GM20431 (cell line): ENCODE measurements around the gene NME5.
"Not testable (repeated sequence)": the region's sequence is repeated elsewhere in the genome, so short reads cannot be mapped to it uniquely, and the experiment has no call there.

Experiments
- in situ Hi-C: fragments of 300-500 bp; cut with MseI, MboI; formaldehyde crosslinking; loops from one replicate; pipeline ENCODE4 v1.15.0; 2020; ENCODE audit warnings: low sequenced_read_pairs; ENCODE audit not compliant: unreplicated experiment

The NME5 gene, protein sequence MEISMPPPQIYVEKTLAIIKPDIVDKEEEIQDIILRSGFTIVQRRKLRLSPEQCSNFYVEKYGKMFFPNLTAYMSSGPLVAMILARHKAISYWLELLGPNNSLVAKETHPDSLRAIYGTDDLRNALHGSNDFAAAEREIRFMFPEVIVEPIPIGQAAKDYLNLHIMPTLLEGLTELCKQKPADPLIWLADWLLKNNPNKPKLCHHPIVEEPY

DNA sequence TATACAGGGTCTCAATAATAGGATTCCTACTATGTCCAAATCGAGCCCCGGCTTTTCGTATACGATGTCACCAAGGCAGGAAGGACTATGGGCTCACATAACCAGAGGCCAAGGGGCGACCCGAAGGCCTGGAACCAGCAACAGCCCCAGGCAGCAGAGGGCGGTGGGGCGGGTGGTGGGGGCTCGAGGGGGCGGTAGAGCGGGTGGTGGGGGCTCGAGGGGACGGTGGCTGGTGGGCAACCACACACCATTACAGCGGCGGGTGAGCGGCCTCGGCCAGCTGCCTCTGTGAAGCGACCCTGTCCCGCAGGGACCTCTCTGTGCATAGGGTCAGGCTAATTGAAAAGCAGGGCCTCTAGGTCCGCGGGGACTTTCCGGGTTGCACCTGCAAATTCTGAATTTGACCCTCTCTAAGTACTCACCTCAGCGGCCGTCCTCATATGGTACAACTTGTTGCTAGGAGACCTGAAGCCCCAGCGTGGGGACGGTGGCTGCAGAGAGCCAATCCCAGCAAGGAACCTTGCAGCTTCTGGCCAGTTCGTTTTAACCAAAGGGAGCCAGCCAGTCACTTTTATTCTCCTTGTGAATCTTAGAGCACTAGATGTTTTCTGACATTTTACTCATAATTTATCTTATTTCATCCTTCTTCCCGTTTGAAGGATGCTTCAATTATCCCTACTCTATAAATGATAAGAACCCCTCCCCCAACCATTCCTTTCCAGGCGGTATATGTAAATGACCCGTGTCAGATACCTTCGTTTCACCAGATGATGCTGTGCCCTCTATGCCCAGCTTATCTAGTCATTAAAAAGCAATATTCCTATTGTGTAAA lies at the start of gene NME5:
Gene NME5, minus strand, starts transcription at position 480 of the 832 bp plus-strand sequence. CDS start 648 bp downstream, outside the sequence.
- in situ Hi-C loops, result loop anchor here (10.0 kb wide), 1 partner anchor 64 kb away; no protein-coding TSS in a partner anchor

DNA sequence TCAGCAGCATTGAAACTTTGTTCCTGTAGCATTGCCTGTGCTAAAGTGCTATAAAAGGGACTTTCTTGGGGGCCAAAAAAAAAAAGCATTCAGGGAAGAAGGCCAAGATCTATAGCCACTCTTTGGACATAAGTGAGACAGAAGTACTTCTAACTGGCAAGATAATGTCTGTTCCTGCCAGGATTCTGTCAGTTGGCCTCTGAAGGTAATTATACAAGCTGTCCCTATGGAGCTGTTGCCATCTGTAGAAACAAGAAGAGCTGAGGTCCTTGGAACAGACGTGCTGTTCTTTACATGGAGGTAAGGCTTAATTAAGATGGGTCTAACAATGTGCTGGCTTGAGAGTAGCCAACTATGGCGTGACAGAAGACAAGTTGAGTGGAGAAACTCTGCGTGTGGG lies 49.4 kb upstream of the NME5 start:
- in situ Hi-C loops, result no loop called here

DNA sequence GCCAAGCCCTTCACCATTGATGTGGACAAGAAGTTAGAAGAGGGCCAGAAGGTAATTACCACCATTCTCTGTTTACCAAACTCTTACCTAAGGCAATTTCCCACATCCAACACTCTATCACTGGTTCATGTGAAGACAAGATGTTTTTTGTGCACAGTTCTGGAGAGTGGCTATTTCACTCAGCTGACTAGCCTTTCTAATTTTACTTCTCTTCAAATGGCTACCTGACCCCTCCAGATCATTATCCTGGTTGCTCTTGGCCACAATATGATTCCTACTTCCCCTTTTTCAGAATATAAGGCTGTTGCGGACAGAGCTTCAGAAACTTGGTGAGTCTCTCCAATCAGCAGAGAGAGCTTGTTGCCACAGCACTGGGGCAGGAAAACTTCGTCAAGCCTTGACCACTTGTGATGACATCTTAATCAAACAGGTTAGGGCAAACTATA lies 46.8 kb upstream of the NME5 start:
- in situ Hi-C loops, result no loop called here

DNA sequence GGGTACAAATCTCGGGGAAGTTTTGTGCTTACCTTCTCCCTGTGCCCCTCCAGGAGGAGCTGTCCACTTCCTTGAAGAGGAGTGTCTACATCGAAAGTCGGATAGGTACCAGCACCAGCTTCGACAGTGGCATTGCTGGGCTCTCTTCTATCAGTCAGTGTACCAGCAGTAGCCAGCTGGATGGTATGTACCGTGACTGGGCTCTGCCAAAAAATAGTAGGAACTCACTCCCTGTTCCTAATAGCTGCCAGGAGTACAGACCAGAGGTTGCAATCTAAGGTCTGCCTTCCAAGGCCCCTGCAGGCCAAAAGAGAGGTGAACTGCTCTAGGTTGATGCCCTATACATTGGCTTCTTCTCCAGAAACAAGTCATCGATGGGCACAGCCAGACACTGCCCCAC lies 43.6 kb upstream of the NME5 start:
- in situ Hi-C loops, result no loop called here

DNA sequence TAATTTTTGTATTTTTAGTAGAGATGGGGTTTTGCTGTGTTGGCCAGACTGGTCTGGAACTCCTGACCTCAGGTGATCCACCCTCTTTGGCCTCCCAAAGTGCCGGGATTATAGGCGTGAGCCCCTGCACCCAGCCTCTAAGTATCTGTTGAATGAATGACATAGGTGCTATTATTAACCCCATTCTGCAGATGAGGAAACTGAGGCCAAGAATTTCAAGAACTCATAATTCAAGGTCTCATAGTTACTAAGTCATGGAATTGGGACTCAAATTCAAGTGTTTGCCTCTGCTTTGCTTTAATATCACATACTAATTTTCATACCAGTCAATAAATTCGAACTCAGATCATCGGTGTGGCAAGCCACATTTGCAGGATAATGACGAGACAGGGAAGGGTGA lies 41.6 kb upstream of the NME5 start:
- in situ Hi-C loops, result no loop called here

DNA sequence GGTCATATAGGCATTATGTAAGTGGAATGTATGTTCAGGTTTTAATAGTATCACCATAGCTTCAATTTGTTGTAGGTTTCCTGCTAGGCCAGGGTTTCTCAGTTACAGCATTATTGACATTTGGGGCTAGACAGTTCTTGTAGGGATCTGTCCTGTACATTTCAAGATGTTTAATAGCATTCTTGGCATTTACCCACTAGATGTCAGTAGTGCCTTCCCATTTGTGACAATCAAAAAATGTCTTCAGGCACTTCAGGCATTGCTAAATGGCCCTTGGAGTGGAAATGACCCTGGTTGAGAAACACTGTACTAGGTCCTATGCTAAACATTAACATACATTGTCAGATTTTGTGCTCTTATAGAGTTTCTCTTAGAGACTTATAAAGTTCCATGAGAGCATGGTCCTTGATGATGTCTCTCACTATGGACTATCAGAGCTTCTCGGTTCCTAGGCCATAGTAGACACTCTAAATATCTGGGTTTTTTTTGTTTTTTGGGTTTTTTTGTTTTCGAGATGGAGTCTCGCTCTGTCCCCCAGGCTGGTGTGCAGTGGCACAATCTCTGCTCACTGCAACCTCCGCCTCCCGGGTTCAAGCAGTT lies 41.1 kb upstream of the NME5 start:
- in situ Hi-C loops, result no loop called here

DNA sequence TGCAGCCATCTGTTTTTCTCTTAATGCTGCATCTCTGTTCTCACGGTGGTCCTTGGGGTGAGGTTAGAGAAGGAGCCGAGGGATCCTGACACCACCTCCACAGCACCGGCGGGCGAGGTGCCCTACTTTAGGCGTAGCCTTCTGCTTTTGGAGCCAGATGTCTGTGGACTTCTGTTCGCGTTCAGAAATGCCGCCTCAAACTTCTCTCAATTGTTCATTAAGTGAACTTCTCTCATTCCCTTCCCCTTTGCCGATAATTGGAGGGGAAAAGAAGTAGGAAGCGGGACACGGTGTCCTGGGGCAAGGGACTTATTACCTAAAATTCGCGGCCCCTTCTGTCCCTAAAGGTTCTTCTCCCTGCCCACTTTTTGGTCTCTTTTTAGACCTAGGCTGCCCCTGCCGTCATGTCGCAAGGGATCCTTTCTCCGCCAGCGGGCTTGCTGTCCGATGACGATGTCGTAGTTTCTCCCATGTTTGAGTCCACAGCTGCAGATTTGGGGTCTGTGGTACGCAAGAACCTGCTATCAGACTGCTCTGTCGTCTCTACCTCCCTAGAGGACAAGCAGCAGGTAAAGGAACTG lies 40.1 kb upstream of the NME5 start:
- in situ Hi-C loops, result no loop called here

DNA sequence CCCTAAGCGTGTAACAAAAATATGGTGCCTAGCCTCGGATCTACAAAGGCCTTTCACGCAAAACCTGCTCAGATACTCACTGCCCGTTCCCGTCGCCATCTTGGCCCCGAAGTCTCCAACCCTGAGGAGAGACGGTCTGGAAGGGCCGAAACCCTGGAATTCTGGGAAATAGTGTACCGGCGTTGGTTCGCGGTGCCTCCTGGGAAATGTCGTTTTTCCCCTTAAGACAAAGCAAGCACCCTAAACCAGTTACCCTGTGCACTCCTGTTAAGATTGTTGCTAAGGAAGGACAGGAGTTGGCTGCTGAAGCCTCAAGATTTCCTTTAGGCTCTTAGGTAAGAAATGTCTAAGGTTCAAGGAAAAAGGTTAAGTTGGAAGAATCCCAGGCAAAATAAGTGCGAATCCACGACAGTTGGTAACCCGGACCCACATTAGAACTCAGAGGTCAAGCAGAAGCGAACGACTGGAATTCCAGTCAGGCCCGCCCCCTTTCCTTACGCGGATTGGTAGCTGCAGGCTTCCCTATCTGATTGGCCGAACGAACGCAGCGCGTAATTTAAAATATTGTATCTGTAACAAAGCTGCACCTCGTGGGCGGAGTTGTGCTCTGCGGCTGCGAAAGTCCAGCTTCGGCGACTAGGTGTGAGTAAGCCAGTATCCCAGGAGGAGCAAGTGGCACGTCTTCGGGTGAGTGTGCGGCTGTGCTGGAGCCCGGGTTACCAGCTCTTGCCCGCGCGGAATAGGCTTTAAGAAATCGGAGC lies 39.5 kb upstream of the NME5 start, which contains the start of the genes BRD8 and KIF20A:
Gene BRD8, minus strand, starts transcription at position 115 of the 761 bp plus-strand sequence. Its CDS starts 16 bp downstream, at position 99.
Gene KIF20A, plus strand, starts transcription at position 597 of the 761 bp plus-strand sequence. CDS start 569 bp downstream, outside the sequence.
- in situ Hi-C loops, result no loop called here

DNA sequence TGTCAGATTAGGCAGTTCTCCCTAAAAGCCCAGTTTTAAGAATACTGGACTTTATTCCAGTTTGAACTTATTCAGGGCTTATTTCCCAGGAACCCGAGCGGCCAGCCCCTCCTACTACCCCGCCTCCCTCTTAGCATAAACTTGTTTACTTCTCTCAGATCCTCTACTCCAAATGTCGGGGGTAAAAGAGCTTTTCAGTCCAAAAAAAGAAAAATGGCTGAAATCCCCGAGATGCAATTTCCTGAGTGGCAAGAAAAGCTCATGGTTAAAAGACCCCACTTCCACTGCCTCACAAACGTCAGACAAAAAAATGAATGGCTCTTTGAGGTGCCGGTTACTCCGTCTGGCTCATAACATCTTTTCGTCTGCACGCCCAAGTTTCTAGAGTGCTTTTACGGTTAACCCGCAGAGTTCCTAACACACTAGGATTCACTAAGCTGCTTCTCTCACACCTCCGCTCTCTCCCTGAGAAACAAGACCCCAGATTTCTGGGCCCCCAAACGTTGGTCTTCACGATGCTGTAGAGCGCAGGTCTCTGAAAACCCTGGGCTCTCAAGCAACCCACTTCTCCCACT lies 38.8 kb upstream of the NME5 start:
- in situ Hi-C loops, result no loop called here

DNA sequence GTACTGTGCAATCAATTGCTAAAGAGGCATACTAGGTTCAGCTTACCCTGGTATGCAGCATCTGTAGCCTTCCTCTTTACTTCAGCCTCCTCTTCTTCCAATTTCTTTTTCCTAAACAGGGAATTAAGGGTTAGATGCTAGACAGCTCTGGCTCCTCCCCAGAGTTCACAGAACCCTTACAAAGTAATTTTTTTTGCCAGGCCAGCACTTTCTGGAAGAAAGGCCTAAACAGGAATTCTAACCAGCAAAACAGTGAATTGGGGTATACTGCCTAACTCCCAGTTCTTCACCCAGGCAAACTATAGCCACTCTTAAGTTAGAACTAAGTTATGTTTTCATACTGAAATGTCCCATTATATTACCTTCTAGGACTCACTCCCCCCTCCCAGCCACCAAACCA lies 31.1 kb upstream of the NME5 start:
- in situ Hi-C loops, result no loop called here

DNA sequence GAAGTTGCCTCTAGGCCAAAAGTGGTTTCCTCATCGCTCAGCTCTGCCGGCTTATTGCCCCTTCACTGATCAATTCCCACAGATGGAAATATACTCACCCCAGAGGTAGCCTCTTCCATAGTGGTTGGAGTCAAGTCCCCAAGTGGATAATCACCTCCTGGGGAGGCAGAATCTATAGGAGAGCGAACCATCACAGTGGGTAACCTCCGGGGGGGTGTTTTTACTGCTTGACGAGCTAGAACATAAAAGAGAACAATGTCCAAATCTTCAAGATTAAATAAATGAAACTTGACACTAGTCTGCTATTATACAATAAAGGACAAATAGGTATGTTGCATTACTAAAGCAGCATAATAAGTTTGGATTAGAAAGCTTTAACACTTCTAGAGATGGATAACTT lies 29.9 kb upstream of the NME5 start:
- in situ Hi-C loops, result no loop called here

DNA sequence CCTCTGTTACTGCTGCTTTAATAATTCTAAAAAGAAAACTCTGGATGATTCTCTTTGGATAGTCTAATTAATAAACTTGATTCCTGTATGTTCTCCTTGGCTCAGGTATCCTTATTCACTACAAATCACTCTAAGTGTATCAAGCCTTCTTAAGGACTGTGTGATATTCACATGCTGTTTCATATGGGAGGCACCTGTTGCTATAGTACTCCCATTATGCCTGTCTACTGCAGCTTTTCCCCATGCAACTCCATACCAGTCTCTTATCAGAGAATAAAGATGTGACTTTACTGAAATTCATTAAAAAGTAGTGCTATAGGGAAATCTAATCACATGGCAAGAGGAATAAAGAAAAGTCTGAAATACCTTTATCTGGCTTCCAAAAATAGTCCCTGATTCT lies 24.5 kb upstream of the NME5 start:
- in situ Hi-C loops, result no loop called here

DNA sequence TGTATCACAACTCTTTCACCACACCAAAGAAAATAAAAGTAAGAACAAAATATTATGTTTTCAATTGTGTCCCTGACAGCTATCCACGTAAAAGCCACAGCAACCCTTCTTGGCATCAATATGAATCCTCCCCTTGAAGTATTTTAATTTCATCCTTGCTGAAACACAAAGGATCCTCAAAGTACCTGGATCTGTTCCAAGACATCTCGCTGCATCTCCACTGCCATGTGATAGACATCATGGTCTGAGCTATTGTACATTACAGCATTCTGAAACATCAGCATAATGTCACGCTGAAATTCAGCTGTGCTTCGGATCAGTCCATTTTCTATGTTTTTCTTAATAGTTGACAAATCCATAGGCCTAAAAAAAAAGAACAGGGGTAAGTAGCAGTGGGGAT lies 21.5 kb upstream of the NME5 start:
- in situ Hi-C loops, result no loop called here

DNA sequence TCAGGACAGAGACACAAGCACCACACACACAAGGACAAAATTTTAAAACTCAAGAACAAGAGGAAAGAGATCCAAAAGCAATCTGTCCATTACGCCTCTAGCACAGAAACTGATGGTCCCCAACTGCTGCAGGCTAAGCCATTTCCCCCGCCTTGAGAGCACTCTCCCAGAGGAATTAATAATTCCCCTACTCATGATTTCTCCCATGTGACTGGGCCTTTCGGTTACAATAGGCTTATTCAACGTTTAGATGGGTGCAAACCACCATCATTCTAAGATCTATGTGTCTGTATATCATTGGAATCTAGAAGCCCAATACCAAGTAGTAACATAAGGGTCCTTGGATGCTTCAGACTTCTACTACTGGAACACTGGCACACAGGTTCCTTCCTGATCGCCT lies 20.4 kb upstream of the NME5 start:
- in situ Hi-C loops, result no loop called here

DNA sequence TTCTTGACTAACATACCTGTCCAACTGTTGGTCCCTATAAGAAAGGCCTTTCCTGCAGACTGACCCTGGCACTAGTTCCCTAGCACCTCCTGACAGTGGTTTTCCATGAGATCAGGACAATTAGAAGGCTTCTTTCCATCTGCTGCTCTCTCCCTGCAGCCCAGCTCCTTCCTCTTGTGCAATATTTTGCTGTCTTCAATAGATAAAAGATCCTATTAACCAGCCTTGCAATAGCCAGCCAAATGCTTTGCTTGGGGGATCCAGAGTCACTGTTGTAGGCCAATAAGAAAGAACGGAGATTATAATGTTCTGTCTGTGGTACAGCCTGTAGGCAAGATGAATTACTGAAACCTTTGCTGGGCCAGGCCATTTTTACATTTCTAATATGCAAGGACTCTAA lies 18.4 kb upstream of the NME5 start:
- in situ Hi-C loops, result no loop called here

DNA sequence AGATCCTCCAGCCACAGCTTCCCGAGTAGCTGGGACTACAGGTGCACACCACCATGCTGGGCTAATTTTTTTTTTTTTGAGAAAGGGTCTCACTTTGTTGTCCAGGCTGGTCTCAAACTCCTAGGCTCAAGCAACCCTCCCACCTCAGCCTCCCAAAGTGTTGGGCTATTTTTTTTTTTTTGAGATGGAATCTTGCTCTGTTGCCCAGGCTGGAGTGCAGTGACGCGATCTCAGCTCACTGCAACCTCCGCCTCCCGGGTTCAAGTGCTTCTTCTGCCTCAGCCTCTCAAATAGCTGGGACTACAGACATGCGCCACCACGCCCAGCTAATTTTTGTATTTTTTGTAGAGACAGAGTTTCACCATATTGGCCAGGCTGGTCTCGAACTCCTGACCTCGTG lies 16.7 kb upstream of the NME5 start:
- in situ Hi-C loops, result not testable (repeated sequence)

DNA sequence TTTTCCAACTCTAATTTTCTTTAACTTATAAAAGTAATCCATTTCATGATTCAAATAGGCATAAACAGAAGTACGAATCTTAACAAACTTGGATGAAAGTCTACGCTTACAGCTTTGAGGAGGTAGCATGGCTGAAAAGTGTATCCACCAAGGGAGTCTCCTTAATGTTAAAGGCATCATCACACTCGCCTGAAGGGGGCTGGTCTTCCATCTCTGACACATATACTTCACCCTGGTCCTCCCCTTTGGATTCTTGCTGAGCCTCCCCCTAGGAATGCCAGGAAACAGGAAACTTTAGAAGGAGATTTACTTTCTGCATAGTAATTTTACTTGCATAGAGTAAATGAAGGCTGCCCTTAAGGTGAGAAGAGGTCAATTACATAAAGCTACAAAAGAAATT lies 10.3 kb upstream of the NME5 start:
- in situ Hi-C loops, result no loop called here

DNA sequence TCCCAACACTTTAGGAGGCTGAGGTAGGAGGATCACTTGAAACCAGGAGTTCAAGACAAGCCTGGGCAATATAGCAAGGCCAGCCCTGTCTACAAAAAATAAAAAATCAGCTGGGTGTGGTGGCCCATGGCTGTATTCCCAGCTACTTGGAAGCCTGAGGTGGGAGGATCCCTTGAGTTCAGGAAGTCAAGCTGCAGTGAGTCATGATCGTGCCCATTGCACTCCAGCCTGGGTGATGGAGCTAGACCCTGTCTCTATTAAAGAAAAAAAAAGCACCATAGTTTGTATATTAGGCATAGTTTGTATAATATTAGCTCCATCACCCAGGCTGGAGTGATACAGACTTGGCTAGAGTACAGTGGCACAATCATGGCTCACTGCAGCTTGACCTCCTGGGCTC lies 9.6 kb upstream of the NME5 start:
- in situ Hi-C loops, result no loop called here

DNA sequence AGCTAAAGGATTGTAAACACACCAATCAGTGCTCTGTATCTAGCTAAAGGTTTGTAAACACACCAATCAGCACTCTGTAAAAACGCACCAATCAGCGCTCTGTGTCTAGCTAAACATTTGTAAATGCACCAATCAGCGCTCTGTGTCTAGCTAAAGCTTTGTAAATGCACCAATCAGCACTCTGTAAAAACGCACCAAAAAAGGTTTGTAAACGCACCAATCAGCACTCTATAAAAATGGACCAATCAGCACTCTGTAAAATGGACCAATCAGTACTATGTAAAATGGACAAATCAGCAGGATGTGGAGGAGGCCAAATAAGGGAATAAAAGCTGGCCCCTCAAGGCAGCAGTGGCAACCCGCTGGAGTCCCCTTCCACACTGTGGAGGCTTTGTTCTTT lies 4.3 kb upstream of the NME5 start:
- in situ Hi-C loops, result not testable (repeated sequence)

DNA sequence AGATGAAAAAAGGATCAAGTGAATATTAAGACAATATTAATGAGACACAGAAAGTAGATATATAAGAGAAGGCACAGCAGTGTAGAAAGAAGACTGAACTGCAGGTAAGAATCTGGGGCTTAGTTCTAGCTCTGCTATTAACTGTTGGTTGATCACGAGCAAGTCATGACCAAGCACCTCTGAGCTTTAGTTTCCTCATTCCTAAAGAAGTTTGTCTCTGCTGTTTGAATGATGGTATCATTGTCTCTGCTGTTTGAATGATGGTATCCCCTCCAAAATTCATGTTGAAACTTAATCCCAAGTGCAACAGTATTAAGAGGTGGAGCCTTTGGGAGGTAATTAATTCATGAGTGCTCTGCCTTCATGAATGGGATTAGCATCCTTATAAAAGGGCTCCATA lies 2.5 kb upstream of the NME5 start:
- in situ Hi-C loops, result no loop called here
